Limb (tissue), 2 donors: ENCODE measurements around the gene CLDN16.
A peak's percentile ranks its signal among the peaks of the same experiment; 100 is the strongest.

Experiments
- DNase-seq, 2 donors: peaks; one replicate each; pipeline ENCODE4 v3.0.0-alpha.2; 2016; ENCODE audit errors: extremely low spot score in 2 of 2

CLDN16 gene

DNA sequence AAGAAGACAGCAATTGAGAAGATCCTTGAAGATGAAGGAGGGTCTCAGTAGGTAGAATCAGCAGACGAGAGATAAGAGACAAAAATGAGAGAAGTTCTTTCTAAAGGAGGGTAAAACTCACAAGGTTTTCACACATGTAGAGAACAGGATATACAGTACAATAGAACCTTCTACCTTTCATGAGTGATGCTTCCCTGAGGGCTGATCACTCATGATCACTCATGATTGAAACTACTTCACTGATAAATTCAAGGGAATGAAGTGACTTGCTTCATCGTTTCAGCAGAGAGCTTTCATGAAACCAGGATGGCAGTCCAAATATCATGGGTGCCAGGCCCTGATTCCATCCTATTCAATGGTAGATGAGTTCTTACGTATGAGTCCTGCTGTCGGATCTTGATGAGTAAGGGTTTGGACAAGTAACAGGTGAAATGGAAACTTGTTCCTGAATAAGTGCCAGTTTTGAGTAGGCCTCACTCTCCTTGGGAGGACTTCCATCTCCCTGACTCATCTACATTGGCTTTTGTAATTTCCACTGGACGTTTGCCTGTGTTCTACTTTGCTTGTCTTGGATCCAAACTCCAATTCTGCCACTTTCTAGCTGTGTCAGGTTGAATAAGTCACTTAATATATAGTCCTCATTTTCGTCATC is 9.6 kb upstream of the CLDN16 start:
- no peak for DNase-seq

DNA sequence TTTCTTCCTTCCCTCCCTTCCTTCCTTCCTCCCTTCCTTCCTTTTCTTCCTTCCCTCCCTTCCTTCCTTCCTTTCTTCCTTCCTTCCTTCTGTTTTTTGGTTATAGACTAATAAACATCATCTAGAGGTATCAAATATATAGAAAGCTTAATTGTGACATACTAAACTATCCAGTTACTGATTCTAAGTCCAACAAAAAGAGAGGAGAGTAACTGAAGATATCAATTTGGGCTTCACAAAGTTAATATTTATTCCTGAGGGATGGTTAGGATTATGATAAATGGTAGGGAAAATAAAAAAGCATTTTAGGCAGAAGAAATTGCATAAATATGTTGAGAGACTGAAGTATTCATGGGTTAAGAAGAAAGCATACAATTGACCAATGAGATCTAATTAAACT is 7.8 kb upstream of the CLDN16 start:
- DNase-seq: no peak

GRCh38 chr3:190381441-190381840 is 6.5 kb upstream of the CLDN16 start:
- DNase-seq: no peak

DNA sequence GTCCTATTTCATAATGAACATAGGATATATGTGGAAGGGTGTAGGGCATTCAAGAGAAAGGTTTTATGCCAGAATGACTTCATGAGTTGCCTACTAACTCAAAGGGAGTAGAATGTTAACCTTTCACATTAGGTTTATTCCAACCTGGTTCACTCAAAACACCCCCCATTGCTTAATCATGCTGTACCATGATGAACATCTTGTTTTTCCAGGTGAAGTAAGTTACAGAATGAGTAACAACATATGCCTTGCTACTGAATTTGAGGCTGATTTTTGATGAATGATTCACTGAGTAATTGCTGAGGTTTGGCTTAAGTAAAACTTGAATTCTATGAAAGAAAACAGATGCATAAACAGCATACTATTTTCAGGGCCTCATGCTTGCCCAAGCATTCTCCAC is 5.9 kb upstream of the CLDN16 start:
- DNase-seq: no peak

DNA sequence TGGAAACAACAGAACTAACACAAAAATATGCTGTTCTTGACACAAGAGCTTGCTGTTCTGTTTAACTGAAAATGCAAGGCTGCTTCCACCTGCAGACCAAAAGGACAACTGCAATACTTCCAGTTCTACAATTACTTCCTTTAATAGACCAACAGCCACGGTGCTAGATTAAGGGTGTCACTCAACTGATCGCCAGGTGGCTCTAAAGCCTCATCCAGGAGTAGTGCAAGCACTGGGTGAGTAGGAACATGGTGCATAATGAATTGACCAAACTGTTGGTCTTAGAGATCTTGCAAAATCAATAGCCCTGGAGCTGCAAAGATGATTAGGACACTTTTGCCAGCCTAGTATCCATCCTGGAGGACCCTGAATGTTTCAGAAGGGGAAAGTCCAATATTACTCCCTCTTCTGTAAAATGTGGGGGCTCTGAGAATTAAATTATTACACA is 3.6 kb upstream of the CLDN16 start:
- no peak for DNase-seq

DNA sequence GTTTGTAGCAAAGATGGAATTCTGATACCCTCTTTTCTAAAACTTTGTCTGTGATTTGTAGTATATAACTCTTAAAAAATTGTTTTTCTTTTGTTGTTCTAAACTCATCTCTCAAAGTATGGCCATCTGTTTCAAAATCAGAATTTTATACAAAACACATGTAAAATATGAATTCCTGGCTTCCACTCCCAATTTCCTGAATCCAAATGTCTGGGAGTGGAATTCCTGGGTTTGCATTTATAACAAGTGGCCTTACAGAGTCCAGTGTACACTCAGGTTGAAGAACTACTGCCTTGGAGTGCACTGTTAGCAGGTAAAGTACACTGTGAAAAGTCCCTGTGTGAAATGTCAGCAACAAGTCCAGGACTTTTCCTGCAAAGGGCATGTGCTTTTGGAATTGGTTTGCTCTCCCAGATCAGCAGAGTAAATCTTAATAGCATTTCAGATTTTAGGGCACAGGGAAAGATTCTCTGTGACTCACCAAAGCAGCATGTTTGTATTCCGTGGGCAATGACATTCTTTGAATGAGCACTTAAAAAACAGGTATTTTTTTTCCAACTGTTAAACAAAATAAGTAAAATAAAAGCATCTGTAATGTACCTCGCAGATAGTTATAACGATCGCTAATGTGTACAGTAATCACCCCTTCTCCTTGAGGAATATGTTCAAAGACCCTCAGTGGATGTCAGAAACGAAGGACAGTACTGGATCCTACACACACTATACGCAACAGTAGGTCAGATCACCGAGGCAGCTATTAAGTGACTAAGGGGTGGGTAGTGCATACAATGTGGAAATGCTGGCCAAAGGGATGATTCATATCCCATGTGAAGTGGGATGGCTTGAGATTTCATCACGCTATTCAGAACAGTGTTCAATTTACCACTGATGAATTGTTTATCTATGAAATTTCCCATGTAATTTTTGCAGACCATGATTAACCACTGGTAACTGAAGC is 2.0 kb upstream of the CLDN16 start:
- no peak for DNase-seq

GRCh38 chr3:190388703-190389102 is 740 bp downstream of the CLDN16 start:
- no peak for DNase-seq

DNA sequence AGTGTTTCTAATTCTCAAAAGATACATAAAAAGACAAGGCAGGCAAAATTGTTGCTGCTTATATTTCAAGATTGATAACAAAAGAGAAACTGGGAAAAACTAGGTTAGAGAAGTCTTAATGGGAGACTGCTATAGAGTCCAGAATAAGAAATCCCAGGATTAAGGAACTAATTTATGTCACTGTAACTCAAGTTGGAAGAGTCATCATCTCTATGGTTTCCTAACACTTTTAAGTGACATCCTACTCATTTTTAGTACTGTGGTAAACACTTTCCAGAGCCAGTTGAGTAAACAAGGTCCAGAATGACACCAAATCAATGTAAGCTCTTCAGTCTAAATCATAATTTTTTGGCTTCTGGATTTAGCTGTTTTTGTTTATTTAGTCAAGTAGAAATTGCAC is 8.0 kb downstream of the CLDN16 start:
- DNase-seq: no peak

DNA sequence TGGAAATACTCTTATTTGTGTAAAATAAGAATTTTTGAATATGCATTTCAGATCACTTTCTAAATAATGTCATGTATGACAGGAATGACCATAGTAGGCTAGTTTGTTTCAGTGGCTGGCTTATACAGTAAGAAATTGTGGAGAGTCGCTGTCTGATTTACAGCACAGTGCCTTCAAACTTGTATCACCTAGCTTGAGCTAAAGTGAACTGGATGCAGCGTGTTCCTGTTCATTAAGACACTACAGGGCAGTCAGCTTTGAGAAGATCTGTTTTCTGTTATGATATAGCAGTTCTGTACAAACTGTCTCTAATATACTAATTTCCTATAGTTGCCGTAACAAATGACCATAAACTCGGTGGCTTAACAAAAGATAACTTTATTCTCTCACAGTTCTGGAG is 9.9 kb downstream of the CLDN16 start:
- no peak for DNase-seq

DNA sequence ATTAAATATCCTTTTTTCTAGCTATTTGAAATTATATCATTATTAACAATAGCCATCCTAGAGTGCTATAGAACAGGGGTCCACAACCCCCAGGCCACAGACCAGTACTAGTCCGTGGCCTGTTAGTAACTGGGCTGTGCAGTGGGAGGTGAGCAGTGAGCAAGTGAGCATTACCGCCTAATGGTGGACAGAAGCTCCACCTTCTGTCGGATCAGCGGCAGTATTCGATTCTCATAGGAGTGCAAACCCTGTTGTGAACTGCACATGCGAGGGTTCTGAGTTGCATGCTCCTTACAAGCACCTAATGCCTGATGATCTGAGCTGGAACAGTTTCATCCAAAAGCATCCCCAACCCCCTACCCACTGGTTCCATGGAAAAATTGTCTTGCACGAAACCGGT is 11.7 kb downstream of the CLDN16 start:
- no peak for DNase-seq

- DNase-seq: no peak
Measured at GRCh38 chr3:190401963-190402362, 14.0 kb downstream of the CLDN16 start.

DNA sequence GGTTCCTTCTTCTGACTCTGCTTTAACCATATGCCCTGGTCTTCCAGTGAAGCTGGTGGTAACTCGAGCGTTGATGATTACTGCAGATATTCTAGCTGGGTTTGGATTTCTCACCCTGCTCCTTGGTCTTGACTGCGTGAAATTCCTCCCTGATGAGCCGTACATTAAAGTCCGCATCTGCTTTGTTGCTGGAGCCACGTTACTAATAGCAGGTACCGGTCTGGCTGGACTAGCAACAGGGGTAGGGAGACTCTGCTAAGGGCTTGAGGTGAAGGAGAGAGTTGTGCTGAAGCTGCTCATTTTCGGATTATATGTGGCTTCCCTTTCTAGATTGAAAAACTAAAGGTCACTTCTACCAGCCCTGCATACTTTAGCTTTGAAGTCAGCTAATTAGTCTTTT is 16.8 kb downstream of the CLDN16 start:
- DNase-seq: no peak

- no peak for DNase-seq
Measured at GRCh38 chr3:190414297-190414696, 26.3 kb downstream of the CLDN16 start.

GRCh38 chr3:190424108-190424477 is 36.1 kb downstream of the CLDN16 start:
- DNase-seq: no peak

GRCh38 chr3:190424478-190425439 is 36.8 kb downstream of the CLDN16 start:
- DNase-seq: peak; percentile 40 to 60

GRCh38 chr3:190425833-190426232 is 37.9 kb downstream of the CLDN16 start:
- no peak for DNase-seq

DNA sequence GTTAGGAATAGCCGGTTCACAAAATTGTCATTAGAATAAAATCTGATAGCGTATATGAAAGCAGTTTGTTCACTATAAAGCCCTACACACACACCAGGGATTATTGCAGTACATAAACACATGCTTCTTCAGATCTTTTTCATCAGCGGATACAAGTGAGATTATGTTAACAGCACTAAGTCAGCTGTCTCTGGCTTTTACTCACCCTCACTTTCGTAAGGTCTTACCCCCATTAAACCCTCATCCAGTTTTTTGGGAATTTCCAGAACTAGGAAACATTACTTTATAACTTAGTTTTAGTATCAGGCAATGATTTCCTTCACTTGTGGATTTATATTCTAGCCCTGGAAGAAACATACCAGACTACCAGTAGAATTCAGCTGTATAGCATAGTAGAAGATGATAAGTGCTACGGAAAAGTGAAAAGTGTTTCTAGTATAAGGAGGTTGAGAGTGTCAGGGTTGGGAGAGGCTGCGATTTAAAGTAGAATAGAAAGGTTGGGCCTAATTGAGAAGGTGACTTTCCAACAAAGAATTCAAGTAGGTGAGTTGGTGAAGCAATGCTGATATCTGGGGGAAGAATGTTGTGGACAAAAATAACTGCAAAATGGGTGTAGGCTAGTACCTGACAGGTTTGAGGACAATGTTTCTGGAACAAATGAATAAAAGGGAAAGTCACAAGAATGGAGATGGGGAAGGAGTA is 39.0 kb downstream of the CLDN16 start:
- no peak for DNase-seq

DNA sequence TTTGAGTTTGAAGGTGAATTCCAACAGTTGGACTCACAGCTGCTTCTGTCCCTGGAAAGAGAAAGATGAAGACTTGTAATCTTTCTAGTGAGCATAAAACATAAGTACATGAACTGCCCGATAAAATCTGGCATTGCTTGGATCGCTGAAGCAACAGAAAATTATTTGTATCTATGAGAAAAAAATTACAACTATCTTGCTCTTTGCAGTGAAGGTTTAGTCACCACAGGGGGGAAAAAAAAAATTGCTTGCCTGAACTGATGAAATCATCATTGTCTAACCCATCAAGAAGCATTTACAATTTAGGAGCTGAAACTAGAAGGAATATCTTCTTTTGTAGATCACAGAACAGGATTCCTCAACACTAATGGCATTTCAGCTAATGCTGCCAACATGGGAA is 41.7 kb downstream of the CLDN16 start:
- DNase-seq: no peak

GRCh38 chr3:190430906-190431305 is 42.9 kb downstream of the CLDN16 start:
- no peak for DNase-seq

DNA sequence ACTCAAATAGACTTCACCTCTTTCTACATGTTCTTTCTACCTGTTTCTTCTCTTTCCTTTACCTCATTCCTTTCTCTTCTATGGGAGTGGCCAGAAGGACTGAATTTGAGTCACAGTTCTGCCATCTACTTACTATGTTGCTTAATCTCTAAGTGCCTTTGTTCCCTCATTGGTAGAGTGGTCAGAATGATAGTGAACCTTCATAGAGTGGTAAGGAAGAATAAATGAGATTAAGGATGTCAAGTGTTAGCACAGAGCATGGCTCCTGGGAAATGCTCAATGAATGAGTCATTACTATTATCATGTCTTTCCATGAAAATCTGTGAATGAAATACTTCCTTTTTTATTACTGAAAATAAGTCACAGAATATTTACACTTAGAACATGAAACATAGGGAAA is 44.3 kb downstream of the CLDN16 start:
- DNase-seq: no peak

GRCh38 chr3:190433626-190434025 is 45.7 kb downstream of the CLDN16 start:
- no peak for DNase-seq
